Osteoblast (primary cell): ENCODE measurements around the gene NOL3. TPM values are rescaled to one million over a fixed set of nuclear protein-coding genes. Genes with fewer than 3 reads are reported as not detected.
A peak's percentile ranks its signal among the peaks of the same experiment; 100 is the strongest.

Source experiments
- DNase-seq: peaks from one replicate; pipeline ENCODE4 v3.0.0; 2011; ENCODE audit warnings: low spot score, mixed read lengths; ENCODE audit not compliant: insufficient read length; ENCODE audit errors: missing footprints
- H2AFZ ChIP-seq: 2 replicates; pipeline ENCODE4 v1.6.0; 2011; ENCODE audit warnings: mild to moderate bottlenecking, low read length
- H3K27ac ChIP-seq: 2 replicates; pipeline ENCODE4 v1.5.1; 2011; ENCODE audit warnings: mild to moderate bottlenecking, low read depth, low read length, moderate library complexity
- H3K27me3 ChIP-seq: 2 replicates; pipeline ENCODE4 v1.6.0; 2012; ENCODE audit warnings: mild to moderate bottlenecking, control low read depth, inconsistent platforms, low read length, moderate library complexity; ENCODE audit not compliant: insufficient read depth
- H3K36me3 ChIP-seq: 2 replicates; pipeline ENCODE4 v1.5.1; 2011; ENCODE audit warnings: mild to moderate bottlenecking, low read length, control low read depth, moderate library complexity; ENCODE audit not compliant: insufficient read depth
- H3K4me1 ChIP-seq: 2 replicates; pipeline ENCODE4 v1.5.1; 2011; ENCODE audit warnings: mild to moderate bottlenecking, low read length, control low read depth, moderate library complexity; ENCODE audit not compliant: insufficient read depth
- H3K4me2 ChIP-seq: 2 replicates; pipeline ENCODE4 v1.6.0; 2011; ENCODE audit warnings: mild to moderate bottlenecking, low read length; ENCODE audit not compliant: insufficient read depth
- H3K4me3 ChIP-seq: fragments of 200-600 bp; sonication (generic); 3 replicates; pipeline ENCODE4 v1.5.1; 2012; ENCODE audit warnings: mild to moderate bottlenecking, low read length, inconsistent platforms; ENCODE audit not compliant: insufficient read depth
- H3K79me2 ChIP-seq: 2 replicates; pipeline ENCODE4 v1.6.0; 2012; ENCODE audit warnings: mild to moderate bottlenecking, low read length, control low read depth, inconsistent platforms; ENCODE audit not compliant: insufficient read depth
- H3K9me3 ChIP-seq: 2 replicates; pipeline ENCODE4 v1.5.1; 2011; ENCODE audit warnings: low read depth, low read length, control low read depth
- H4K20me1 ChIP-seq: 2 replicates; pipeline ENCODE4 v1.6.0; 2012; ENCODE audit warnings: mild to moderate bottlenecking, low read length, control low read depth; ENCODE audit not compliant: insufficient read depth
- CTCF ChIP-seq: IDR thresholded peaks from 2 replicates; pipeline ENCODE4 v1.5.1; 2011; ENCODE audit warnings: mild to moderate bottlenecking, low read depth, low read length, moderate library complexity; ENCODE audit errors: extremely low read depth
- total RNA-seq: library from RNA; depleted of rRNA; stranded (reverse); fragments of >200 nt; gene quantifications from 2 replicates; pipeline ENCODE4 v1.2.3, GENCODE V29; 2012

Gene NOL3
- total RNA-seq, 1 donor: 10.9 TPM

GRCh38 chr16:67164599-67165061, 5.7 kb upstream of the NOL3 start, which contains the start of gene HSF4:
HSF4 (plus strand) TSS chr16:67164745; CDS start chr16:67164812, 67 bp downstream.
- peaks cover 20% of the 10 kb centered on the region for H4K20me1 ChIP-seq
- no peak within 1 kb of the TSS for H3K27ac ChIP-seq
- H3K9me3 ChIP-seq: no peaks in the 10 kb centered on the region
- H3K4me2 ChIP-seq: peak within 1 kb of the TSS; percentile 57
- H3K36me3 ChIP-seq: no peaks in the 10 kb centered on the region
- H3K4me1 ChIP-seq: peaks cover 21% of the 10 kb centered on the region
- TF ChIP-seq CTCF: no peak
- H3K79me2 ChIP-seq: no peaks in the 10 kb centered on the region
- DNase-seq: peak; percentile 97
- H2AFZ ChIP-seq: no peak within 1 kb of the TSS
- H3K4me3 ChIP-seq: peak within 1 kb of the TSS; percentile 37
- peaks cover 34% of the 10 kb centered on the region for H3K27me3 ChIP-seq

- Histone ChIP-seq H2AFZ (no peak overlapping the region), H3K27ac (no peak overlapping the region), H3K4me2 (peak overlapping the region; percentile 36), H3K4me1 (peaks cover 26% of the 10 kb centered on the region), H3K27me3 (peaks cover 34% of the 10 kb centered on the region), H3K79me2 (no peaks in the 10 kb centered on the region), H3K36me3 (no peaks in the 10 kb centered on the region), H4K20me1 (peaks cover 20% of the 10 kb centered on the region), H3K4me3 (no peak overlapping the region), H3K9me3 (no peaks in the 10 kb centered on the region)
- no peak for TF ChIP-seq CTCF
- DNase-seq: peak; percentile 87
Measured at GRCh38 chr16:67165121-67166078, 4.9 kb upstream of the NOL3 start.

GRCh38 chr16:67166110-67166547, 4.2 kb upstream of the NOL3 start:
- no peak overlapping the region for H3K4me3 ChIP-seq
- peaks cover 21% of the 10 kb centered on the region for H3K4me1 ChIP-seq
- H3K4me2 ChIP-seq: no peak overlapping the region
- no peaks in the 10 kb centered on the region for H3K36me3 ChIP-seq
- no peak for TF ChIP-seq CTCF
- DNase-seq: no peak
- no peaks in the 10 kb centered on the region for H3K79me2 ChIP-seq
- H3K9me3 ChIP-seq: no peaks in the 10 kb centered on the region
- H4K20me1 ChIP-seq: peaks cover 20% of the 10 kb centered on the region
- H3K27ac ChIP-seq: no peak overlapping the region
- H3K27me3 ChIP-seq: peaks cover 34% of the 10 kb centered on the region
- no peak overlapping the region for H2AFZ ChIP-seq

GRCh38 chr16:67166598-67167168, 3.7 kb upstream of the NOL3 start:
- Histone ChIP-seq H3K36me3 (no peaks in the 10 kb centered on the region), H3K9me3 (no peaks in the 10 kb centered on the region), H4K20me1 (peaks cover 17% of the 10 kb centered on the region), H3K4me1 (peaks cover 17% of the 10 kb centered on the region), H3K79me2 (no peaks in the 10 kb centered on the region), H3K27me3 (peaks cover 34% of the 10 kb centered on the region), H2AFZ (no peak overlapping the region), H3K4me3 (no peak overlapping the region), H3K27ac (no peak overlapping the region), H3K4me2 (no peak overlapping the region)
- no peak for DNase-seq
- TF ChIP-seq CTCF: no peak
